K562 (cell line): Measurements from ENCODE around the gene DTX2. TPM values are rescaled to one million over a fixed set of nuclear protein-coding genes. Genes with fewer than 3 reads are reported as not detected.
"Not testable (repeated sequence)": the region's sequence is repeated elsewhere in the genome, so short reads cannot be mapped to it uniquely, and the experiment has no call there.

ENCODE experiments used
- ATAC-seq: fragments of 200-7000 bp; cut with Tn5 transposase; 3 replicates; pipeline ENCODE4 v1.9.1; 2020; ENCODE audit warnings: moderate library complexity
- BruUV-seq: library from RNA; stranded (reverse); fragments of 400-500 nt; replicated peaks from 2 replicates; lab custom pipeline; 2021; lab: Mats Ljungman, UMichigan
- CTCF ChIA-PET: fragments of 300-600 bp; formaldehyde crosslinking; extraction: SDS; loops from one replicate; lab custom pipeline; 2021; ENCODE audit warnings: low intra/inter-chr PET ratio; lab: Yijun Ruan, JAX
- POLR2A ChIA-PET: fragments of 300-600, 350-650 bp; sonication (Branson Sonifier 250); formaldehyde crosslinking; extraction: SDS; loops from one replicate; lab custom pipeline; 2021; ENCODE audit warnings: antibody characterized with exemption, inconsistent platforms; lab: Yijun Ruan, JAX
- DNase-seq, 4 experiments: peaks; one replicate each; pipeline versions ENCODE4 v3.0.0 to v3.0.0-alpha.2; 2011 to 2018; ENCODE audit warnings: low spot score in 3 of 4, mixed read lengths in 3 of 4; ENCODE audit errors: extremely low read depth in 1 of 4
- FAIRE-seq: peaks from 2 replicates; lab custom pipeline; 2011; peaks lifted over from hg19 to GRCh38; lab: Jason Lieb, UNC
- H2AFZ ChIP-seq: 2 replicates; pipeline ENCODE4 v1.6.0; 2011; ENCODE audit warnings: low read depth, low read length, control low read depth, inconsistent platforms
- H3K27ac ChIP-seq: fragments of 200-600 bp; 3 replicates; pipeline ENCODE4 v1.8.0; 2011; ENCODE audit warnings: low read depth, mild to moderate bottlenecking, control low read depth, inconsistent platforms, low read length, moderate library complexity, mixed read lengths; ENCODE audit errors: extremely low read depth
- H3K27me3 ChIP-seq, 2 experiments: fragments of 300-600 bp in 1 of 2; 2 replicates in 1 of 2; 3 replicates in 1 of 2; pipeline versions ENCODE4 v1.6.0 to v1.8.0; 2011; ENCODE audit warnings: inconsistent platforms in 2 of 2, low read length in 2 of 2, mild to moderate bottlenecking in 1 of 2, mixed read lengths in 1 of 2, moderate library complexity in 1 of 2; ENCODE audit not compliant: control insufficient read depth in 2 of 2, insufficient read depth in 2 of 2
- H3K36me3 ChIP-seq: fragments of 300-600 bp; 3 replicates; pipeline ENCODE4 v1.8.0; 2011; ENCODE audit warnings: mild to moderate bottlenecking, low read length, inconsistent platforms; ENCODE audit not compliant: control insufficient read depth, insufficient read depth
- H3K4me1 ChIP-seq, 2 experiments: fragments of 200-600 bp in 1 of 2; replicated peaks in 1 of 2; 2 replicates in 1 of 2; 3 replicates in 1 of 2; pipeline versions ENCODE4 v1.5.1 to v1.8.0; 2011; ENCODE audit warnings: inconsistent platforms in 2 of 2, low read length in 2 of 2, mild to moderate bottlenecking in 1 of 2, mixed read lengths in 1 of 2, moderate library complexity in 1 of 2; ENCODE audit not compliant: control insufficient read depth in 2 of 2, insufficient read depth in 2 of 2
- H3K4me2 ChIP-seq: 2 replicates; pipeline ENCODE4 v1.6.1; 2011; ENCODE audit warnings: low read length, control low read depth, inconsistent platforms, mixed read lengths; ENCODE audit not compliant: insufficient read depth
- H3K4me3 ChIP-seq: fragments of 200-600 bp; sonication (generic), shearing (Covaris generic); 2 replicates; pipeline ENCODE4 v1.5.1; 2016; ENCODE audit warnings: control low read depth, inconsistent platforms
- H3K79me2 ChIP-seq: fragments of 200-600 bp; 3 replicates; pipeline ENCODE4 v1.8.0; 2011; ENCODE audit warnings: low read length, inconsistent platforms; ENCODE audit not compliant: control insufficient read depth, insufficient read depth
- H3K9ac ChIP-seq, 2 experiments: 2 replicates each; pipeline versions ENCODE4 v1.6.0 to v1.6.1; 2011; ENCODE audit warnings: low read depth in 2 of 2, low read length in 2 of 2, control low read depth in 1 of 2, inconsistent platforms in 1 of 2, mild to moderate bottlenecking in 1 of 2, mixed read lengths in 1 of 2; ENCODE audit not compliant: insufficient read depth in 1 of 2
- H3K9me1 ChIP-seq: one replicate; pipeline ENCODE4 v1.6.0; 2011; ENCODE audit warnings: inconsistent platforms, mild to moderate bottlenecking, low read length, moderate library complexity; ENCODE audit not compliant: control insufficient read depth, insufficient read depth
- H3K9me3 ChIP-seq: replicated peaks from 2 replicates; pipeline ENCODE4 v1.5.1; 2011; ENCODE audit warnings: low read depth, low read length, inconsistent platforms; ENCODE audit not compliant: control insufficient read depth, insufficient read depth
- H4K20me1 ChIP-seq: replicated peaks from 2 replicates; pipeline ENCODE4 v1.6.1; 2011; ENCODE audit warnings: low read length, inconsistent platforms, mixed read lengths; ENCODE audit not compliant: control insufficient read depth, insufficient read depth
- WGBS: fragments of 100-300 bp; shearing (Covaris generic); methylation state at CpG from one replicate; pipeline ENCODE4 v1.1.6; 2016; ENCODE audit warnings: low coverage, mixed read lengths; ENCODE audit not compliant: insufficient coverage; ENCODE audit errors: missing lambda C conversion rate; 5-methylcytosine and 5-hydroxymethylcytosine counted together
- in situ Hi-C: fragments of 300-500 bp; cut with MboI; formaldehyde crosslinking; loops from 4 replicates; pipeline ENCODE4 v1.15.0; 2018; ENCODE audit warnings: inconsistent platforms, mixed read lengths
- intact Hi-C: fragments of 100-400 bp; cut with micrococcal nuclease; formaldehyde crosslinking; loops from 2 replicates; pipeline ENCODE4 v1.14.2; 2022
- polyA plus RNA-seq, 8 experiments: library from polyadenylated mRNA; depleted of rRNA in 4 of 8; stranded (reverse) in 5 of 8; unstranded in 3 of 8; fragments of >200 nt; fragmentation: Nextera tagmentation in 2 of 8; fragmentation: Illumina TruSeq in 1 of 8; extraction: Ambion mirVana in 2 of 8; extraction: Trizol in 1 of 8; gene quantifications; 2 replicates each; pipeline versions ENCODE4 v1.2.1 to v1.2.3, GENCODE V29; 2011 to 2014; ENCODE audit warnings: inconsistent platforms in 1 of 8, missing spikeins in 1 of 8
- total RNA-seq, 7 experiments: library from RNA; depleted of rRNA in 6 of 7; stranded (reverse); fragments of >200 nt in 6 of 7; fragmentation: Illumina TruSeq in 2 of 7; extraction: Trizol in 2 of 7; gene quantifications; 2 replicates each; pipeline versions ENCODE4 v1.2.1 to v1.2.3, GENCODE V29; 2011 to 2021; ENCODE audit warnings: low replicate concordance in 1 of 7

The DTX2 gene
- total and polyA plus RNA-seq, 9 of the 15 experiments (the other 6 are each of a cell fraction or from before 2014, with no cell fraction given), result 0.20 to 31.5 (median 9.8) TPM

DNA sequence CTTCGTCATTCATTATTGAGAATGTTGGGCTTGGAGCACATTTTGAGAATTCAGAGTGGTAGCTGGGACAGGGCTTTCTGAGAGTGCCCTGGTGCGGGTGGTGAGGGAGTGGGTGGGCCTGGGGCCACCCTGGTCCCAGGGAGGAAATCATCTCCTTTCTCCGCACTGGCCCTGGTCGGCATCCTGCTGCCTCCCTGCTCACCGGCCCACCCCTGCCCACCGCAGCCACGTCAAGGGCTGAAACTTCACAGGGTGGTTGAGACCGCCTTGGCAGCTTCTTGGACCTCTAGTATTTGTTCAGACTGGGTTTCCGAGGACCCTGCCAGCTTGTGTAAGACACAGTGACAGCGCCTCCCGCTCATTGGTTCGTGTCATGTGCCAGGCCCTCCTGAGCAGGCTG is 22.9 kb downstream of the DTX2 start:
- in situ Hi-C loops, H3K4me2 ChIP-seq, H3K27me3 ChIP-seq, ATAC-seq, H3K27ac ChIP-seq, H3K36me3 ChIP-seq, H2AFZ ChIP-seq, H3K9me3 ChIP-seq, CTCF ChIA-PET, H3K4me1 ChIP-seq, H3K9ac ChIP-seq, H4K20me1 ChIP-seq, DNase-seq, H3K79me2 ChIP-seq, H3K4me3 ChIP-seq, POLR2A ChIA-PET, intact Hi-C loops, FAIRE-seq, H3K9me1 ChIP-seq: not testable (repeated sequence)
- TSS peak; percentile 21 for BruUV-seq
- 87% methylated on average over 3 of the region's 12 CpGs for WGBS

DNA sequence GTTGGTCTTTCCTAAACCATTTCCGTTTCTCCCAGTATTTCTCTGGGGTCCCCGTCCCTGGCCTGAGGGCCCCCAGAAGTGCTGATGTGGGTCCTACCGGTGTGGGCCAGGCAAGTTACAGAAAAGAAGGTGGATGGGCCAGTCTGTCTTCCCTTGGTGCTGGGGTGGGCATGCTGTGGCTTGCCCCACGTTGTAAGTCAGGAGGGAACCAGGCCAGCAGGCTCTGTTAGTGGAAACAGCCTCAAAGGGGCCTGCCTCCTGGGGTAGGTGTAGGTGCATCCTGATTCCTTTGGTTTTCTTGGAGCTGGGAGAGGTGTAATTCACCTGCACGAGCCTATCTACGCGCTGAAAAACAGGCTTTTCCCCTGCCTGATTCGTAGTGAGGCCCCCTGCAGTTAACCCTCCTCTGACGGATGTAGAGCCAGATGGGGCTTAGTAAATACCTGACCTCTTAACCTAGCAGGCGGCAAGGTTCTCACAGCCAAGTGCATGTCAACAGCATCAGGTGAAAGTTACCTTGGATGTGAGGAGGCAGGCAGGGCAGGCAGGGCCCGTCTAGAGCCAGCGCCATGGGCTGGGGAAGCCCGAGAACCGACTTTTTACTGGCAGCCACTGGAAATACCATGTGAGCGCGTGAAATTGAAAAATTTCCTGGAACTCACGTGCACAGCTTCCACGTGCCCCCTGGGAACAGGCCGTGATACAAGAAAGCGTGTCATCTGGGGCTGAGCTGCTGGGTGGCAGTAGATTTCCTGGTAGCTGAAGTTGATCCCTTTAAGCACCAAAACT is 24.5 kb downstream of the DTX2 start:
- intact Hi-C loops, H3K27ac ChIP-seq, H3K4me3 ChIP-seq, DNase-seq, H3K4me2 ChIP-seq, BruUV-seq, H3K36me3 ChIP-seq, H4K20me1 ChIP-seq, H3K9me1 ChIP-seq, H3K79me2 ChIP-seq, CTCF ChIA-PET, H3K9ac ChIP-seq, ATAC-seq, H2AFZ ChIP-seq, POLR2A ChIA-PET, H3K9me3 ChIP-seq, in situ Hi-C loops, H3K4me1 ChIP-seq, H3K27me3 ChIP-seq: not testable (repeated sequence)
- 61% methylated on average over 4 of the region's 20 CpGs for WGBS
- FAIRE-seq, result peak; percentile 49

DNA sequence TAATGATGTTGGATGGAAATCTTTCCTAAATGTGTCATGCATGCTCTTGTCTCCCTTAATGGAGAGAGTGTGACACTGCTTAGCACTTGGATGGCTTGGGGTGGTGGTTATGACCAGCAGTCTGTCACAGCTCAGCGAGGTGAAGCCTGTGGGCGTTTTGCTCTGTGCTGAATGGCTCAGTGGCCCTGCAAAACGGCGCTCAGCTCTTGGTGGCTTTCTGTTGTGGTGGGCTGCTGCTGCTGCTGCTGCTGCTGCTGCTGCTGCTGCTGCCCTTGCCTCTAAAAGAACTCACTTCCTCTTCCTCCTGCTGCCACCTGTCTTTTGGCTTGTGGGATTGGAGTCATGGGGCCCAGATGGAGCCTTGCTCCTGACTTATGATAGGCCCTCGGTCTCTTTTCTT is 25.1 kb downstream of the DTX2 start:
- H3K27me3 ChIP-seq, POLR2A ChIA-PET, H3K9ac ChIP-seq, H3K79me2 ChIP-seq, intact Hi-C loops, H3K4me3 ChIP-seq, H3K27ac ChIP-seq, CTCF ChIA-PET, H3K9me1 ChIP-seq, H3K36me3 ChIP-seq, in situ Hi-C loops, H2AFZ ChIP-seq, H4K20me1 ChIP-seq, H3K4me1 ChIP-seq, H3K4me2 ChIP-seq, BruUV-seq, DNase-seq, H3K9me3 ChIP-seq: not testable (repeated sequence)
- no CpG with 5 or more reads among the region's 5 CpGs for WGBS
- ATAC-seq, result peak; percentile 61
- peak; percentile 6 for FAIRE-seq

DNA sequence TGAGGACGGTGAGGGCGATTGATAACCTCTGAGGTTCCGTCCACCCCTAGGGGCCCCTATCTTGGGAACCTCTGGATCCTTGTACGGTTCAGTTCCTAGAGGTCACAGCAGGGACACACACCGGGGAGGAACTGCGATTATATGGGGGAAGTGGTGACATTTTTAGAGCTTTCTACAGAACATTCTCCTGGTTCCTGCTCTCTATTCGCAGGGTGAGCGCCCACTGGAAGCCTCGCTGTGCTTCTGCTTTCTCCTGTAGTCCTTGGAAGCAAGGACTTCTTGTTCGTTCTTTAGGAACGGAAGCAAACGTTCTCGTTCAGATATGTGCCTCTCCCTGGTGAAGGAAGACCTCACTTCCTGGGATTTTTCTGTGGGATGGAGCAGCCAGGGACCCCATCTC is 26.5 kb downstream of the DTX2 start:
- DNase-seq, H3K27me3 ChIP-seq, H3K9me3 ChIP-seq, in situ Hi-C loops, intact Hi-C loops, H3K4me2 ChIP-seq, H4K20me1 ChIP-seq, H3K79me2 ChIP-seq, BruUV-seq, H3K4me3 ChIP-seq, H3K4me1 ChIP-seq, CTCF ChIA-PET, H3K27ac ChIP-seq, H3K9me1 ChIP-seq, H3K9ac ChIP-seq, H2AFZ ChIP-seq, POLR2A ChIA-PET, FAIRE-seq, H3K36me3 ChIP-seq: not testable (repeated sequence)
- WGBS, result 59% methylated on average over 3 of the region's 13 CpGs
- peak; percentile 76 for ATAC-seq
